IMR-90 (cell line): ENCODE results near the gene NR6A1. TPM values are rescaled to one million over a fixed set of nuclear protein-coding genes. Genes with fewer than 3 reads are reported as not detected.

Experiments used
- ATAC-seq: fragments of 200-7000 bp; cut with Tn5 transposase; 2 replicates; pipeline ENCODE4 v1.9.1; 2020; ENCODE audit warnings: low read depth, mild to moderate bottlenecking, moderate library complexity
- BruUV-seq: library from RNA; stranded (reverse); fragments of 400-500 nt; replicated peaks from 2 replicates; lab custom pipeline; 2021; lab: Mats Ljungman, UMichigan
- CTCF ChIA-PET: fragments of 300-600 bp; formaldehyde crosslinking; extraction: SDS; loops from one replicate; lab custom pipeline; 2021; ENCODE audit warnings: antibody characterized with exemption; lab: Yijun Ruan, JAX
- POLR2A ChIA-PET: fragments of 300-600 bp; sonication (Branson Sonifier 250); formaldehyde crosslinking; loops from one replicate; lab custom pipeline; 2022; ENCODE audit warnings: antibody characterized with exemption; ENCODE audit not compliant: unreplicated experiment; lab: Charles Lee
- DNase-seq: peaks from one replicate; pipeline ENCODE4 v3.0.0; 2013
- H2AFZ ChIP-seq: replicated peaks from 2 replicates; pipeline ENCODE3; 2013; ENCODE audit warnings: low read length, mild to moderate bottlenecking; ENCODE audit not compliant: poor library complexity
- H2AK5ac ChIP-seq: 2 replicates; pipeline ENCODE4 v1.6.1; 2013; ENCODE audit warnings: low read depth, low read length, inconsistent platforms
- H2AK9ac ChIP-seq: replicated peaks from 2 replicates; pipeline ENCODE3; 2013; ENCODE audit warnings: mild to moderate bottlenecking, low read depth, low read length, moderate library complexity; ENCODE audit not compliant: poor library complexity
- H2BK120ac ChIP-seq: 2 replicates; pipeline ENCODE4 v1.6.1; 2013; ENCODE audit warnings: low read depth, low read length, inconsistent platforms
- H2BK15ac ChIP-seq: 3 replicates; pipeline ENCODE4 v1.6.1; 2013; ENCODE audit warnings: low read depth, low read length, inconsistent platforms
- H2BK20ac ChIP-seq: 2 replicates; pipeline ENCODE4 v1.6.1; 2013; ENCODE audit warnings: low read depth, mild to moderate bottlenecking, inconsistent platforms, low read length, moderate library complexity
- H2BK5ac ChIP-seq: 2 replicates; pipeline ENCODE4 v1.6.1; 2013; ENCODE audit warnings: mild to moderate bottlenecking, low read depth, low read length, inconsistent platforms; ENCODE audit not compliant: poor library complexity, severe bottlenecking
- H3K14ac ChIP-seq: replicated peaks from 2 replicates; pipeline ENCODE4 v1.6.1; 2013; ENCODE audit warnings: low read depth, low read length, inconsistent platforms
- H3K18ac ChIP-seq: 2 replicates; pipeline ENCODE4 v1.6.1; 2013; ENCODE audit warnings: low read depth, low read length, control low read depth
- H3K23ac ChIP-seq: 2 replicates; pipeline ENCODE4 v1.6.1; 2013; ENCODE audit warnings: low read depth, low read length, inconsistent platforms
- H3K27ac ChIP-seq: 2 replicates; pipeline ENCODE4 v1.5.1; 2013; ENCODE audit warnings: mild to moderate bottlenecking, control low read depth, low read length; ENCODE audit not compliant: insufficient read depth
- H3K27me3 ChIP-seq: 2 replicates; pipeline ENCODE4 v1.6.1; 2013; ENCODE audit warnings: low read length; ENCODE audit not compliant: control insufficient read depth, insufficient read depth
- H3K36me3 ChIP-seq: 2 replicates; pipeline ENCODE4 v1.6.1; 2013; ENCODE audit warnings: low read length, mixed read lengths; ENCODE audit not compliant: control insufficient read depth, insufficient read depth
- H3K4ac ChIP-seq: 2 replicates; pipeline ENCODE4 v1.6.1; 2013; ENCODE audit warnings: low read depth, low read length, inconsistent platforms
- H3K4me1 ChIP-seq: 2 replicates; pipeline ENCODE4 v1.6.1; 2013; ENCODE audit warnings: low read length, mixed read lengths; ENCODE audit not compliant: control insufficient read depth, insufficient read depth
- H3K4me2 ChIP-seq: 2 replicates; pipeline ENCODE4 v1.6.1; 2013; ENCODE audit warnings: low read depth, mild to moderate bottlenecking, control low read depth, low read length, moderate library complexity
- H3K4me3 ChIP-seq: 2 replicates; pipeline ENCODE4 v1.5.1; 2013; ENCODE audit warnings: low read depth, mild to moderate bottlenecking, control low read depth, low read length, moderate library complexity; ENCODE audit not compliant: insufficient read depth
- H3K56ac ChIP-seq: 2 replicates; pipeline ENCODE4 v1.6.1; 2013; ENCODE audit warnings: low read length, inconsistent platforms; ENCODE audit not compliant: insufficient read depth; ENCODE audit errors: extremely low read depth
- H3K79me1 ChIP-seq, 2 experiments: 2 replicates each; pipeline ENCODE4 v1.6.1; 2013; ENCODE audit warnings: low read length in 2 of 2, inconsistent platforms in 1 of 2, low read depth in 1 of 2
- H3K9ac ChIP-seq: 2 replicates; pipeline ENCODE4 v1.6.1; 2013; ENCODE audit warnings: low read depth, low read length, control low read depth
- H3K9me1 ChIP-seq: 2 replicates; pipeline ENCODE4 v1.6.1; 2013; ENCODE audit warnings: low read length, inconsistent platforms; ENCODE audit not compliant: insufficient read depth
- H3K9me3 ChIP-seq: 2 replicates; pipeline ENCODE4 v1.6.1; 2013; ENCODE audit warnings: low read length; ENCODE audit not compliant: control insufficient read depth, insufficient read depth
- H4K20me1 ChIP-seq: 2 replicates; pipeline ENCODE4 v1.6.1; 2013; ENCODE audit warnings: low read length, inconsistent platforms; ENCODE audit not compliant: insufficient read depth
- H4K5ac ChIP-seq: 2 replicates; pipeline ENCODE4 v1.6.1; 2013; ENCODE audit warnings: mild to moderate bottlenecking, low read depth, low read length, control low read depth
- H4K8ac ChIP-seq, 2 experiments: 2 replicates each; pipeline ENCODE4 v1.6.1; 2013; ENCODE audit warnings: low read depth in 2 of 2, low read length in 2 of 2, control low read depth in 1 of 2, inconsistent platforms in 1 of 2
- H4K91ac ChIP-seq: 2 replicates; pipeline ENCODE4 v1.6.1; 2013; ENCODE audit warnings: low read depth, low read length, inconsistent platforms; ENCODE audit not compliant: insufficient read depth
- BHLHE40 ChIP-seq: fragments of 150-350 bp; IDR thresholded peaks from 2 replicates; pipeline ENCODE4 v1.6.1; 2016; ENCODE audit warnings: mild to moderate bottlenecking, low read depth, low read length
- CEBPB ChIP-seq: IDR thresholded peaks from 2 replicates; pipeline ENCODE4 v1.6.1; 2012; ENCODE audit warnings: low read depth, low read length, improper control_type of control experiment
- CTCF ChIP-seq: conservative IDR thresholded peaks from 2 replicates; pipeline ENCODE4 v1.5.1; 2012; ENCODE audit warnings: mild to moderate bottlenecking, low read depth, low read length, improper control_type of control experiment
- FOS ChIP-seq: fragments of 150-350 bp; IDR thresholded peaks from 2 replicates; pipeline ENCODE4 v1.6.1; 2016; ENCODE audit warnings: low read depth, low read length
- MAFK ChIP-seq: IDR thresholded peaks from 2 replicates; pipeline ENCODE4 v1.6.1; 2012; ENCODE audit warnings: low read depth, low read length, improper control_type of control experiment
- MAZ ChIP-seq: IDR thresholded peaks from 2 replicates; pipeline ENCODE4 v1.6.1; 2012; ENCODE audit warnings: low read depth, mild to moderate bottlenecking, low read length, improper control_type of control experiment, moderate library complexity, borderline replicate concordance
- MXI1 ChIP-seq: IDR thresholded peaks from 2 replicates; pipeline ENCODE4 v1.6.1; 2012; ENCODE audit warnings: low read depth, mild to moderate bottlenecking, low read length, moderate library complexity, borderline replicate concordance
- NFE2L2 ChIP-seq: fragments of 150-350 bp; IDR thresholded peaks from 2 replicates; pipeline ENCODE4 v1.6.1; 2016; ENCODE audit warnings: low read depth, mild to moderate bottlenecking, low read length
- POLR2A ChIP-seq: IDR thresholded peaks from 2 replicates; pipeline ENCODE4 v1.6.1; 2012; ENCODE audit warnings: mild to moderate bottlenecking, low read depth, low read length
- RAD21 ChIP-seq: IDR thresholded peaks from 2 replicates; pipeline ENCODE4 v1.6.1; 2012; ENCODE audit warnings: low read length, improper control_type of control experiment
- RCOR1 ChIP-seq: IDR thresholded peaks from 2 replicates; pipeline ENCODE4 v1.6.1; 2012; ENCODE audit warnings: mild to moderate bottlenecking, low read length, improper control_type of control experiment; ENCODE audit not compliant: insufficient replicate concordance
- RFX5 ChIP-seq: IDR thresholded peaks from 2 replicates; pipeline ENCODE4 v1.8.0; 2012; ENCODE audit warnings: low read depth, mild to moderate bottlenecking, low read length, moderate library complexity
- SMC3 ChIP-seq: fragments of 150-350 bp; IDR thresholded peaks from 2 replicates; pipeline ENCODE4 v1.6.1; 2016; ENCODE audit warnings: low read depth, mild to moderate bottlenecking, antibody characterized with exemption, low read length, moderate library complexity
- WGBS, 2 experiments: methylation state at CpG; one replicate each; pipeline versions ENCODE4 v1.1.5 to v1.1.7; 2013; ENCODE audit warnings: missing lambda C conversion rate in 2 of 2; ENCODE audit not compliant: insufficient read length in 1 of 2; ENCODE audit errors: extremely low coverage in 2 of 2; 5-methylcytosine and 5-hydroxymethylcytosine counted together
- dilution Hi-C: fragments of 300-500 bp; cut with HindIII; formaldehyde crosslinking; loops from one replicate; pipeline ENCODE4 v1.14.3; 2018; ENCODE audit warnings: low sequenced_read_pairs; ENCODE audit not compliant: unreplicated experiment
- in situ Hi-C: fragments of 300-500 bp; cut with MboI; formaldehyde crosslinking; loops from 3 replicates; pipeline ENCODE4 v1.14.3; 2019; ENCODE audit warnings: low sequenced_read_pairs, inconsistent platforms, mixed read lengths
- intact Hi-C: fragments of 100-400 bp; cut with micrococcal nuclease; formaldehyde crosslinking; loops from 2 replicates; pipeline ENCODE4 v1.10.0; 2022
- polyA plus RNA-seq, 3 experiments: library from polyadenylated mRNA; depleted of rRNA; stranded (reverse); fragments of >200 nt; gene quantifications; 2 replicates each; pipeline ENCODE4 v1.2.3, GENCODE V29; 2012; ENCODE audit warnings: low replicate concordance in 1 of 3
- total RNA-seq: library from RNA; depleted of rRNA; stranded (reverse); fragments of >200 nt; gene quantifications from 2 replicates; pipeline ENCODE4 v1.2.3, GENCODE V29; 2012
- TF ChIP-seq, protein P1 (sequence below): fragments of 150-350 bp; IDR thresholded peaks from 2 replicates; pipeline ENCODE4 v1.6.1; 2016; ENCODE audit warnings: low read depth, mild to moderate bottlenecking, low read length, moderate library complexity, borderline replicate concordance
- TF ChIP-seq, protein P2 (sequence below): fragments of 150-350 bp; IDR thresholded peaks from 2 replicates; pipeline ENCODE4 v1.6.1; 2017; ENCODE audit warnings: mild to moderate bottlenecking, antibody characterized with exemption, low read length, low read depth

The NR6A1 gene
- total and polyA plus RNA-seq, 2 of the 4 experiments (the other 2 are of a cell fraction): 0.14 to 0.36 TPM

DNA sequence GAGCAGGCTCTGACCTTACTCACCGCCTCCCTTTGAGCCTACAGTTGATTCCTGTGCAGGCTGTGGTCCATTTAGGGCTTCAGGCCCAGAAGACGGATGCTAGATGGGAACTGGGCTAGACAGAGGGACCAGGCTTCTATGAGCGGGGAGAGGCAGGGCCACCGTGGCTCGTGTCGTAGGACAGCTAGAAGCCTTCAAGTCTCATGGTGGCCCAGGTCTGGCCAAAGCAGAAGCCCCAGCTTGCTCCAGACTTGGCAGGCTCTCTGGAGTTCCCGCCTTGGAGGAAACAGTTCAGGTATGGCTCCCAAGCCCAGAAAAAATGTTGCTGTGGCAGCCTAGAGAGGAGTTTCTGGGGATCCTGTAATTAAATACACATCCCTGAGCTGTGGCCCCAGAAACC, 253.0 kb downstream of the NR6A1 start:
- Histone ChIP-seq H4K91ac (no peak overlapping the region), H3K56ac (no peak overlapping the region), H3K27me3 (peaks cover 45% of the 10 kb centered on the region), H3K14ac (no peak overlapping the region), H3K36me3 (no peaks in the 10 kb centered on the region), H2BK120ac (no peak overlapping the region), H3K18ac (no peak overlapping the region), H3K23ac (no peak overlapping the region), H4K5ac (no peak overlapping the region), H4K20me1 (no peaks in the 10 kb centered on the region), H3K4me3 (no peak overlapping the region), H3K79me1 (no peaks in the 10 kb centered on the region), H2BK15ac (no peak overlapping the region), H3K4me2 (no peak overlapping the region), H3K4me1 (peaks cover 4% of the 10 kb centered on the region), H3K9me1 (peaks cover 3% of the 10 kb centered on the region; the same call in 1 of the 2 replicates), H3K4ac (no peak overlapping the region), H2AFZ (no peak overlapping the region), H2BK5ac (no peak overlapping the region), H3K9ac (no peak overlapping the region), H2AK9ac (no peak overlapping the region), H2BK20ac (no peak overlapping the region), H2AK5ac (no peak overlapping the region), H3K9me3 (no peaks in the 10 kb centered on the region), H4K8ac (no peak overlapping the region), H3K27ac (no peak overlapping the region)
- ChIA-PET CTCF (interaction anchor here (1.1 kb wide), 1 partner anchor 239 kb away, joined by 3 read pairs; no protein-coding TSS in a partner anchor), POLR2A (no interaction called here)
- TF ChIP-seq, protein P1, sequence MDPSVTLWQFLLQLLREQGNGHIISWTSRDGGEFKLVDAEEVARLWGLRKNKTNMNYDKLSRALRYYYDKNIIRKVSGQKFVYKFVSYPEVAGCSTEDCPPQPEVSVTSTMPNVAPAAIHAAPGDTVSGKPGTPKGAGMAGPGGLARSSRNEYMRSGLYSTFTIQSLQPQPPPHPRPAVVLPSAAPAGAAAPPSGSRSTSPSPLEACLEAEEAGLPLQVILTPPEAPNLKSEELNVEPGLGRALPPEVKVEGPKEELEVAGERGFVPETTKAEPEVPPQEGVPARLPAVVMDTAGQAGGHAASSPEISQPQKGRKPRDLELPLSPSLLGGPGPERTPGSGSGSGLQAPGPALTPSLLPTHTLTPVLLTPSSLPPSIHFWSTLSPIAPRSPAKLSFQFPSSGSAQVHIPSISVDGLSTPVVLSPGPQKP: no peak
- TF ChIP-seq, protein P2, sequence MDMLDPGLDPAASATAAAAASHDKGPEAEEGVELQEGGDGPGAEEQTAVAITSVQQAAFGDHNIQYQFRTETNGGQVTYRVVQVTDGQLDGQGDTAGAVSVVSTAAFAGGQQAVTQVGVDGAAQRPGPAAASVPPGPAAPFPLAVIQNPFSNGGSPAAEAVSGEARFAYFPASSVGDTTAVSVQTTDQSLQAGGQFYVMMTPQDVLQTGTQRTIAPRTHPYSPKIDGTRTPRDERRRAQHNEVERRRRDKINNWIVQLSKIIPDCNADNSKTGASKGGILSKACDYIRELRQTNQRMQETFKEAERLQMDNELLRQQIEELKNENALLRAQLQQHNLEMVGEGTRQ: no peak
- TF ChIP-seq CEBPB (no peak), NFE2L2 (no peak), MAFK (no peak), MXI1 (no peak), CTCF (no peak), RFX5 (no peak), RAD21 (no peak), RCOR1 (no peak), FOS (no peak), POLR2A (no peak), SMC3 (no peak), MAZ (no peak), BHLHE40 (no peak)
- dilution Hi-C loops (no loop called here), in situ Hi-C loops (no loop called here), intact Hi-C loops (no loop called here)
- no CpG with 5 or more reads among the region's 7 CpGs for WGBS, 2 experiments
- DNase-seq (no peak), ATAC-seq (no peak)
- no TSS peak for BruUV-seq
